Epithelial cell of alveolus of lung (primary cell): ENCODE measurements around the gene ACO2. TPM values are rescaled to one million over a fixed set of nuclear protein-coding genes. Genes with fewer than 3 reads are reported as not detected.

Source experiments
- total RNA-seq: library from RNA; depleted of rRNA; stranded (reverse); fragments of >200 nt; gene quantifications from 2 replicates; pipeline ENCODE4 v1.2.1, GENCODE V29; 2015

Gene ACO2
- 62.6 and 84.4 TPM in 2 replicates for total RNA-seq

DNA sequence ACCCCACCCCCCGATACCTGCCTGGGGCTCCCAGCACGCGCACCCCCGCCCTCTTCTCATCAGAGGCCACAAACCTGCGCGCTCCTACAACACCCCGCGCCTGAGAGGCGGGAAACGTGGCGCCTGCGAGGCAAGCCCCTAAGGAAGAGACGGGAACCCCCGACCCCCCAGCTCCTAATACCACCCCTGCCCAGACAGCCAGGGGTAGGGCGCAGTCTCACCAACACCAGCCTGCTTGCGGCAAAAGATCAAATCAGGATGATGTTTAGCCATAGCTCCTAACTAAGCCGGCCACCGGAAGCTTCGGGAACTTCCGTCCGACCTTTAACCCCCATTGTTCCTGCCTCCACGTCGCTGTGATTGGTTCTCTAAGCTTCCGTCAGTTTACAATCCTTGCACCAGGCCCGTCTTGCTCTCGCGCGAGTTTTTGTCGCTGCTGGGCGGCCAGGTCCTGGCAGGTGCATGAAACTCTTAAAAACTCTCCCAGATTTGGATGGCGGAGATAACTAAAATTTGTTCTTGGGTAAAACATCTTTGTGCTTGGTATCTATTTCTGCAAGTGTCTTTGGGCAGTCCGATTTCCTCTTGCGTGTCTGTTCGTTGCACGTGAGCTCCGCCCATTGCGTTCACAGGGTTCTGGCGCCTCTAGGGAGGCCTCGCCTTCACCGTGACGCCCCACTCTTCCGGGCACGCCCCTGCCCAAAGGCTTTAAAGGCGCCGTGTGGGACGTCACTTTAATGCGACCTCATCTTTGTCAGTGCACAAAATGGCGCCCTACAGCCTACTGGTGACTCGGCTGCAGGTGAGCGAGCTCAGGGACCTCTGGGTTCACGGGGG, at the start of gene ACO2, which contains the start of gene PHF5A:
TSS of gene ACO2 (plus strand) at position 737 of the 837 bp plus-strand sequence. CDS start at position 767, 30 bp downstream.
TSS of gene PHF5A (minus strand) at position 312 of the 837 bp plus-strand sequence. CDS start at position 273, 39 bp downstream.

DNA sequence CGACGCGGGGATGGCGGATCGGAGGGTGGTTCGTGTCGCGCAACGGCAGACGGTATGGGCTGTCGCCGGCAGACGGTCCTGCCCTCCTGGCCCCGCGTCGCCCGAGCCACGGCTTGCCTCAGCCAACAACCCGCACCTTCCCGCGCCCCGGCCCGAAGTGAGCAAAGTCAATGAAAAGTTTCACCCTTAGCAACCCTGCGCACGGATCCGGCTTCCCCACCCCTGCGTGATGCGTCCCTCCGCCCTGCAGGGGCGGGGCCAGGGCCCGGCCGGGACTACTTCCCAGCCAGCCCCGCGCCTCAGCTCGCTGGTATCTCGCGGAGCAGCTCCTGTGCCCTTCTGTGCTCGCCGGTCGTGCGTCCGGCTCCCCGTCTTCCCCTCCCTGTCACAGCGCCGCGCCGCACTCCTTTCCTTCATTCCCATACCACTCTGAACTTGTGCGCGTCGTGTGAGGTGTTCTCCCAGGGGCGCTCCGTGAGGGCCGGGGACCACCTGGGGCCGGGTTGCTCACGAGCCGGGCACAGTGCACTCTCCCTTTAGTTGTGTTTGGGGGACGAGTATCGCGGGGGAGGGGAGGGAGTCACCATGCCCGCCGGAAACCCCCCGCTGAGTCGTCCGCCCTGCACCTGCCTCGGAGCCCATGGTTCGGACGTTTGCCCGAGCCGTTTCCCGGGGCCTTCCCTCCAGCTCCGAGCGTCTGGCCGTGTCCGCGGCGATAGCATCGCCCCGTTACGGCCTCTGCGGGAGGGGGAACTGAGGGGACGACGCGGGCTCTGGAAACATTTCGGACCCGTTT, 22.1 kb upstream of the ACO2 start, which contains the start of gene TOB2:
TSS of gene TOB2 (minus strand) at position 163 of the 796 bp plus-strand sequence. CDS start 9,456 bp downstream, outside the sequence.

DNA sequence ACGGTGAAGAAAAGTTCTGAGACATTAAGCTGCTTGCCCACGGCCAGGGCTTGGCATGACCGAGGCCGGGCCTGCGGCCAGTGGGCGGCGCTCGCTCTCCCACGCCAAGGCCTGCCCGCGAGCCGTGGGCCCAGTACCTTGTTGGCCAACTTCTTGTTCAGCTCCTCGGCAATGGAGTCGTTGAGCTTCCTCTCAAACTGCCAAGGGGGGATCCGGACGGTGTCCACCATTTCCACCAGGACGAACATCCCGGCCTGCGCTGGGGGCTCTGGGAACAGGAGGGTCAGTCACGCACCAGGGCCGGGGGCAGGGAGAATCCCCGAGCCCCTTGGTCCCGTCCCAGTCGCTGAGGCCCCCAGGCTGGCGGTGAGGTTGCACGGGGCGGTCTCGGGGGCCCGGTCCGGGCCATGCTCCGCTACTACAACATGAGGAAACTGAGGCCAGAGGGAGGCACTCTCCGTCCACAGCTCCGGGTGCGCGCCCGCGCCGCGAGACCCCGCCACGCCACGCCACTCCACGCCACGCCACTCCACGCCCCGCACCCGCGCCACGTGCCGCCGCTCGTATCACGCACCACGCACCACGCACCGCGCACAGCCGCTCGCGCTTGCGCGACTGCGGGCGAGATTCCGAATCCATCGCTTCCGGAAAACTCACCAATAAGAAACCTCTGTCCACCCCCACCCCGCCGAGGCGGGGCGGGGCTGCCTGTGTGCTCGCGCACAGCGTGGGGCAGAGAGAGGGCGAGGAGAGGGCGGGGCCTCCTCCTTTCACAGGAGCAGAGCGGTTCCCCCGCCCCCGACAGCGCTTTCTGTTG, 75.1 kb downstream of the ACO2 start, which contains the start of gene POLR3H:
TSS of gene POLR3H (minus strand) at position 617 of the 817 bp plus-strand sequence. CDS start at position 248, 369 bp downstream.

Other genes with a start within 250 kb of the ACO2 start
- gene CHADL, start 228.2 kb upstream of the ACO2 start, total RNA-seq: 0.26 and 0.80 TPM in 2 replicates
- gene RANGAP1, start 182.9 kb upstream of the ACO2 start, total RNA-seq: 36.5 and 94.5 TPM in 2 replicates
- 35.5 and 44.1 TPM in 2 replicates for gene ZC3H7B, start 167.6 kb upstream of the ACO2 start, total RNA-seq
- gene TEF, start 87.2 kb upstream of the ACO2 start, total RNA-seq: 5.3 and 7.1 TPM in 2 replicates
- 24.3 and 45.7 TPM in 2 replicates for gene TOB2, start 22.3 kb upstream of the ACO2 start, total RNA-seq
- gene PHF5A, start 425 bp upstream of the ACO2 start, total RNA-seq: 45.9 and 64.8 TPM in 2 replicates
- gene POLR3H, start 75.4 kb downstream of the ACO2 start, total RNA-seq: 9.8 and 32.2 TPM in 2 replicates
- 8.1 and 73.0 TPM in 2 replicates for gene CSDC2, start 91.9 kb downstream of the ACO2 start, total RNA-seq
- 49.0 and 58.1 TPM in 2 replicates for gene PMM1, start 120.7 kb downstream of the ACO2 start, total RNA-seq
- gene DESI1, start 151.9 kb downstream of the ACO2 start, total RNA-seq: 20.7 and 30.8 TPM in 2 replicates
- gene XRCC6, start 152.2 kb downstream of the ACO2 start, total RNA-seq: 246 and 336 TPM in 2 replicates
- 130 and 136 TPM in 2 replicates for gene SNU13, start 219.8 kb downstream of the ACO2 start, total RNA-seq
- 4.5 TPM in 1 of 2 replicates, not detected in the other for gene MEI1, start 230.4 kb downstream of the ACO2 start, total RNA-seq